HEK293T (cell line): ENCODE results near the gene TBC1D30.

Experiments used
- BHLHE40 ChIP-seq: fragments of 450-650 bp; IDR thresholded peaks from 2 replicates; pipeline ENCODE4 v1.6.1; 2016; ENCODE audit warnings: mild to moderate bottlenecking, moderate library complexity, borderline replicate concordance
- FOXA1 ChIP-seq: fragments of 450-650 bp; IDR thresholded peaks from 2 replicates; pipeline ENCODE4 v1.6.1; 2016; ENCODE audit warnings: mild to moderate bottlenecking
- FOXM1 ChIP-seq: fragments of 450-650 bp; IDR thresholded peaks from 2 replicates; pipeline ENCODE4 v1.6.1; 2017; ENCODE audit warnings: mild to moderate bottlenecking, borderline replicate concordance
- L3MBTL2 ChIP-seq: fragments of 450-650 bp; conservative IDR thresholded peaks from 2 replicates; pipeline ENCODE4 v1.6.1; 2016; ENCODE audit warnings: mild to moderate bottlenecking
- NFRKB ChIP-seq: fragments of 450-650 bp; IDR thresholded peaks from 2 replicates; pipeline ENCODE4 v1.6.1; 2016; ENCODE audit warnings: mild to moderate bottlenecking, moderate library complexity
- SP1 ChIP-seq: fragments of 450-650 bp; IDR thresholded peaks from 2 replicates; pipeline ENCODE4 v1.6.1; 2017
- SUZ12 ChIP-seq: fragments of 450-650 bp; IDR thresholded peaks from 2 replicates; pipeline ENCODE4 v1.6.1; 2016; ENCODE audit warnings: mild to moderate bottlenecking
- TARDBP ChIP-seq: fragments of 450-650 bp; IDR thresholded peaks from 2 replicates; pipeline ENCODE4 v1.6.1; 2016
- ZNF384 ChIP-seq: fragments of 450-650 bp; IDR thresholded peaks from 2 replicates; pipeline ENCODE4 v1.6.1; 2016
- TF ChIP-seq, protein P1 (sequence below): fragments of 450-650 bp; IDR thresholded peaks from 2 replicates; pipeline ENCODE4 v1.6.1; 2016

DNA sequence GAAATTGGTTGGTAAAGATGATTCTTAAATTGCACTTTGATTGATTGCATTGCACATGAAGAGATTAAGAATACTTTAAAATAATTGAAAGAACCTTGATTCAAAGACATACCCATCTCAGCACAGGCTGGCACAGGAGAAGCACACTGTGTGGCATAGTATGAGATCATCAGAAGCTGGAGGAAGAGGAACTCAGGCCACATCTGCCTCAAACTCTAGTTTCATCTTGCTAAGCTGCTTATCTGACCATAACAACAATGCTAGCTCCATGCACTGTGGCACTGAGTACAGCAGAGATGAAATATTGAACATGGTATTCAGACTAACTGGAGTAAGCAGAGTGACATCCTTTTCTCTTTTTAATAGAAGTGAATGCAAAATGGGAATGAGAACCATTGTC, 99.1 kb downstream of the TBC1D30 start:
- no peak for TF ChIP-seq NFRKB
- TF ChIP-seq L3MBTL2 = no peak
- no peak for TF ChIP-seq FOXM1
- TF ChIP-seq, protein P1, sequence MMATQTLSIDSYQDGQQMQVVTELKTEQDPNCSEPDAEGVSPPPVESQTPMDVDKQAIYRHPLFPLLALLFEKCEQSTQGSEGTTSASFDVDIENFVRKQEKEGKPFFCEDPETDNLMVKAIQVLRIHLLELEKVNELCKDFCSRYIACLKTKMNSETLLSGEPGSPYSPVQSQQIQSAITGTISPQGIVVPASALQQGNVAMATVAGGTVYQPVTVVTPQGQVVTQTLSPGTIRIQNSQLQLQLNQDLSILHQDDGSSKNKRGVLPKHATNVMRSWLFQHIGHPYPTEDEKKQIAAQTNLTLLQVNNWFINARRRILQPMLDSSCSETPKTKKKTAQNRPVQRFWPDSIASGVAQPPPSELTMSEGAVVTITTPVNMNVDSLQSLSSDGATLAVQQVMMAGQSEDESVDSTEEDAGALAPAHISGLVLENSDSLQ = no peak
- no peak for TF ChIP-seq TARDBP
- TF ChIP-seq SUZ12 = no peak
- TF ChIP-seq SP1 = no peak
- no peak for TF ChIP-seq ZNF384
- no peak for TF ChIP-seq BHLHE40
- TF ChIP-seq FOXA1 = no peak
